ENCODE results near the gene MAN1C1.
"Not testable (repeated sequence)": the region's sequence is repeated elsewhere in the genome, so short reads cannot be mapped to it uniquely, and the experiment has no call there.

The MAN1C1 gene

DNA sequence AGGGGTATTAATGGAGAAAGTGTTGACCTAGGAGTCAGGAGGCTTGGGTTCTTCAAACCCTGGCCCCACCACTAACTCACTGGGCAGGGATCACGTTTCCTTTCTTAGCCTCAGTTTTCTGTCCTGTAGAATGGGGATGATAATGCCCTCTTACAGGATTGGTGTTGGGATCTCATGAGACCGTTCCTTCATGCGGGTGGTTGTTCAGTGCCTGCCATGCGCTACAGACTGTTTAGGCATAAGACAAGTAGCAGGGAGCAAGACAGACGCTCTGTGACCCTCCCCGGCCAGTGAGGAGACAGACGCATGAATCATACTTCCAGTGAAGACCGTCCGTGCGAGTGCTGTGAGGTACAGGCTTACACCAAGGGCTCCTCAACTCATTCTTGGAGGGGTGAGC is 81.7 kb downstream of the MAN1C1 start:
- Histone ChIP-seq H3K27me3 (ENCODE audit: control insufficient read depth, insufficient read depth, low read length) (no peaks in the 10 kb centered on the region), H3K9me3 (ENCODE audit: control insufficient read depth, insufficient read depth, low read length) (no peaks in the 10 kb centered on the region), H3K36me3 (ENCODE audit: control insufficient read depth, insufficient read depth, low read length) (no peaks in the 10 kb centered on the region), H3K4me1 (ENCODE audit: control insufficient read depth, insufficient read depth, low read length) (peaks cover 2% of the 10 kb centered on the region), H3K27ac (ENCODE audit: low read length) (no peak overlapping the region), H3K4me3 (ENCODE audit: low read length) (no peak overlapping the region)
- no CpG with 5 or more reads among the region's 10 CpGs for WGBS (ENCODE audit: insufficient coverage, insufficient read length)
- no peak for DNase-seq (ENCODE audit: low read depth, low spot score)

DNA sequence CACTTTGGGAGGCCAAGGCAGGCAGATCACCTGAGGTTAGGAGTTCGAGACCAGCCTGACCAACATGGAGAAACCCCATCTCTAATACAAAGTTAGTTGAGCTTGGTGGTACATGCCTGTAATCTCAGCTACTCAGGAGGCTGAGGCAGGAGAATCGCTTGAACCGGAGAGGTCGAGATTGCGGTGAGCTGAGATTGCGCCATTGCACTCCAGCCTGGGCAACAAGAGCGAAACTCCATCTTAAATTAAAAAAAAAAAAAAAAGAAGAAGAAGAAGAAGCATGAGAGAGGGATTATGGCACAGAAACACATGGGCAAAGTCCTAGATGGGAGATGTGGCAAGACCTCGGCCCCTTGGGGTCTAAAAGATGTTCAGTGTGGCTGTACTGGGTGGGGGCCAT is 82.5 kb downstream of the MAN1C1 start:
- H3K36me3 ChIP-seq (ENCODE audit: control insufficient read depth, insufficient read depth, low read length); H3K27me3 ChIP-seq (ENCODE audit: control insufficient read depth, insufficient read depth, low read length); DNase-seq (ENCODE audit: low read depth, low spot score); H3K27ac ChIP-seq (ENCODE audit: low read length); H3K4me3 ChIP-seq (ENCODE audit: low read length); H3K9me3 ChIP-seq (ENCODE audit: control insufficient read depth, insufficient read depth, low read length); H3K4me1 ChIP-seq (ENCODE audit: control insufficient read depth, insufficient read depth, low read length): not testable (repeated sequence)
- no CpG with 5 or more reads among the region's 8 CpGs for WGBS (ENCODE audit: insufficient coverage, insufficient read length)

DNA sequence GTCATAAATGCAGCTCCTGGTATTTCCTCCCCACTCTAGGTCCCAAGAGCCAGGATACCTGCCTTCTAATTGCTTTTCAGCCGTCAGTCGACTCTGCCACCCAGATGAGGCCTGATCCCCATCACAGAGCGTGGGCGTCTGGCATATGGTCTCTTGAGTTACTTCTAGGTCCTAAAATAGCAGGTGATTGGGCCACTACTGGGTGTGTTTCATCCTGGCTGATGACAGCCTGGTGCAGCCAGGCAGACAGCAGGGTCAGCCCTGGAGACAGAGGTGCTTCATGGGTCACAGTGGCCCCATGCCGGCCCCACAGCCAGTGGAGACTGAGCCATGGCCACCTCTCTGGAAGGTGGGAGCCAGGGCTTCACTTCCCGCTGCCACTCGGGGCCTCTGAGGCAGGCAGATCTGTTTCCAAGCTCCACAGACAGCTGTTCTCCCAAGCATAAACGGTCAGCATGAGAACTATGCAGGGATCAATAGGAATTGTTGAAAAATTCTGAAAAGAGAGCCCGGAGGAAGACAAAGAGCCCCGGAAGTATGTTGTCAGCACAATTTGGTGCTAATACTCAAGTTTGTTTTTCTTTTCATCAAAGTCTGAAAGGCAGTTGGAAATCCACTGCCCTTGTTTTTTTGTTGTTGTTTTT is 83.0 kb downstream of the MAN1C1 start:
- no peak overlapping the region for H3K27ac ChIP-seq (ENCODE audit: low read length)
- no peak for DNase-seq (ENCODE audit: low read depth, low spot score)
- H3K9me3 ChIP-seq (ENCODE audit: control insufficient read depth, insufficient read depth, low read length): no peaks in the 10 kb centered on the region
- H3K36me3 ChIP-seq (ENCODE audit: control insufficient read depth, insufficient read depth, low read length): no peaks in the 10 kb centered on the region
- WGBS (ENCODE audit: insufficient coverage, insufficient read length): no CpG with 5 or more reads among the region's 10 CpGs
- no peaks in the 10 kb centered on the region for H3K27me3 ChIP-seq (ENCODE audit: control insufficient read depth, insufficient read depth, low read length)
- no peak overlapping the region for H3K4me3 ChIP-seq (ENCODE audit: low read length)
- peaks cover 2% of the 10 kb centered on the region for H3K4me1 ChIP-seq (ENCODE audit: control insufficient read depth, insufficient read depth, low read length)

DNA sequence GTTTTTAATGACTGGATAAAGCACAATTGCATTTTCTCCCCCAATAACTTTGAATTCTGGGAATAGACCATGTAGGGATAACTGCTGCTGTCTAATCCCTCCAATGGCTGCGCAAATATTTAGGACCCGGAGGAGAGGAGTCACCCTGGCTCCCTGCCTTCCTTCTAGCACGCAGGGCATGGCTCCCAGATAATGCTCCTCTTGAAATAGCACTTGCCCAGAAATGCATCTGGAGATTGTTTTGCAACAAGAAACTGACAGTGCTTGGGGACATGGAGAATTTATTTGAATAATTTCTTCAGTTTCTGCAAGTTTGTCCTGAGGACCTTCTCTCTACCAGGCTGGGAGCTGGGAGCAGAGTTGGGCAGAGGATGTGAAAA is 83.5 kb downstream of the MAN1C1 start:
- no peaks in the 10 kb centered on the region for H3K27me3 ChIP-seq (ENCODE audit: control insufficient read depth, insufficient read depth, low read length)
- no peaks in the 10 kb centered on the region for H3K9me3 ChIP-seq (ENCODE audit: control insufficient read depth, insufficient read depth, low read length)
- WGBS (ENCODE audit: insufficient coverage, insufficient read length): no CpG with 5 or more reads among the region's 3 CpGs
- DNase-seq (ENCODE audit: low read depth, low spot score): no peak
- H3K4me3 ChIP-seq (ENCODE audit: low read length): no peak overlapping the region
- H3K4me1 ChIP-seq (ENCODE audit: control insufficient read depth, insufficient read depth, low read length): peaks cover 2% of the 10 kb centered on the region
- H3K36me3 ChIP-seq (ENCODE audit: control insufficient read depth, insufficient read depth, low read length): no peaks in the 10 kb centered on the region
- H3K27ac ChIP-seq (ENCODE audit: low read length): no peak overlapping the region

DNA sequence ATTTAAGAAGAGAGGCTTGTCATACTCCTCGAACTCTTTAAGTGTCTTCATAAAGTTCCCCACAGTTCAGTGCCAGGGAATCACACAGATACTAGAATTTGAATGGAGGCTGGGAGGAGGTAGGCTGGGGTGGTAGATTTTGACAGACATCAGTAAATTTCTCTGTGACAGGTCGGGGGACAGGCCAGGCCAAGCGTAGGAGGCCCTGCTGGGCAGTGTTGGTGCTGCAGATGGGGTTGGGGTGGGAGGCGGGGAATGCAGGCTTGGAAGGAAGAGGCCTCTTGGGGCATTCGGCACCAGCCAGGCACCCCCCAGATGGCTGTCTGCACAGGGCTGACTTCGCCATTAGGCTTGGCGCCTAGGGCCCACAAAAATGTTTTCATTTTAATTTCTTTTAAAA is 84.0 kb downstream of the MAN1C1 start:
- DNase-seq (ENCODE audit: low read depth, low spot score): no peak

DNA sequence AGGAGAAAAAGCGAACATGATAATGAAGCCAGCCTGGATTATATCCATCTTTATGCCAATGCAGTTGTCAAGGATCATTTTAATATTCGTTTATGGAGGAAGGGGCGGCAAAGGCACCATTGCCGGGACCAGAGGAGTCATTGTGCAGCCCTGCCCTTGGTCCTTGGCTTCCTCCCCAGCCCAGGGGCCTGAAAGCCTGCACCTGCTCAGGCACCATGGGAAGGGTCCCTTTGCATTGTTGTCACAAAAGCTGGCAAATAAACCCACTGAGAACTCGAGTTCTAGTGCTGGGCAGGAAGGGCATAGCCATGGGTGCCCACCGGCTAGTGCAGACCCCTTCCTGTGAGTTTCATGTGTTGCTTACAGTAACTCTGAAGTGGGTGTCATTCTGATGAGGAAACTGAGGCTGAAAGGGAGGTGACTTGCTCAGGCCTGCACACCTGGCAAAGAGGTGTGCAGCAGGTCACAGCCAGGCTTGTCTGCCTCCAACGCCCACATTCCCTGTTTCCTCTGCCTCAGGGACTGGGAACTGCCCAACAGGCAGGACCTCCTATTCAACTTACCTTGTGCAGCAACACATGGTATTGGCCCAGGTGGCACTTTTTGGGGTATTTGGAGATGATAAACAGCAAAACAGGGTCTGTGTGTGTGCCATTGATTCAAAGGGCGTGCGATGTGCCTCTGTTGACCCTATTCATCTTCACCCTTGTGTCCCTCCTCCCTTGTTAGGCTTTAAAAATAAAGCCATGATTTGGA is 84.6 kb downstream of the MAN1C1 start:
- Histone ChIP-seq H3K4me1 (ENCODE audit: control insufficient read depth, insufficient read depth, low read length) (peaks cover 2% of the 10 kb centered on the region; the same call in 1 of the 2 replicates), H3K27ac (ENCODE audit: low read length) (no peak overlapping the region), H3K27me3 (ENCODE audit: control insufficient read depth, insufficient read depth, low read length) (no peaks in the 10 kb centered on the region), H3K9me3 (ENCODE audit: control insufficient read depth, insufficient read depth, low read length) (no peaks in the 10 kb centered on the region), H3K36me3 (ENCODE audit: control insufficient read depth, insufficient read depth, low read length) (no peaks in the 10 kb centered on the region), H3K4me3 (ENCODE audit: low read length) (no peak overlapping the region)
- WGBS (ENCODE audit: insufficient coverage, insufficient read length): no CpG with 5 or more reads among the region's 9 CpGs
- no peak for DNase-seq (ENCODE audit: low read depth, low spot score)

More for the DNA sequence above, 84.0 kb downstream of the MAN1C1 start:
- WGBS (ENCODE audit: insufficient coverage, insufficient read length): no CpG with 5 or more reads among the region's 7 CpGs
- H3K27me3 ChIP-seq (ENCODE audit: control insufficient read depth, insufficient read depth, low read length): no peaks in the 10 kb centered on the region
- H3K27ac ChIP-seq (ENCODE audit: low read length): no peak overlapping the region
- H3K36me3 ChIP-seq (ENCODE audit: control insufficient read depth, insufficient read depth, low read length): no peaks in the 10 kb centered on the region
- no peaks in the 10 kb centered on the region for H3K9me3 ChIP-seq (ENCODE audit: control insufficient read depth, insufficient read depth, low read length)
- no peak overlapping the region for H3K4me3 ChIP-seq (ENCODE audit: low read length)
- peaks cover 2% of the 10 kb centered on the region; the same call in 1 of the 2 replicates for H3K4me1 ChIP-seq (ENCODE audit: control insufficient read depth, insufficient read depth, low read length)

DNA sequence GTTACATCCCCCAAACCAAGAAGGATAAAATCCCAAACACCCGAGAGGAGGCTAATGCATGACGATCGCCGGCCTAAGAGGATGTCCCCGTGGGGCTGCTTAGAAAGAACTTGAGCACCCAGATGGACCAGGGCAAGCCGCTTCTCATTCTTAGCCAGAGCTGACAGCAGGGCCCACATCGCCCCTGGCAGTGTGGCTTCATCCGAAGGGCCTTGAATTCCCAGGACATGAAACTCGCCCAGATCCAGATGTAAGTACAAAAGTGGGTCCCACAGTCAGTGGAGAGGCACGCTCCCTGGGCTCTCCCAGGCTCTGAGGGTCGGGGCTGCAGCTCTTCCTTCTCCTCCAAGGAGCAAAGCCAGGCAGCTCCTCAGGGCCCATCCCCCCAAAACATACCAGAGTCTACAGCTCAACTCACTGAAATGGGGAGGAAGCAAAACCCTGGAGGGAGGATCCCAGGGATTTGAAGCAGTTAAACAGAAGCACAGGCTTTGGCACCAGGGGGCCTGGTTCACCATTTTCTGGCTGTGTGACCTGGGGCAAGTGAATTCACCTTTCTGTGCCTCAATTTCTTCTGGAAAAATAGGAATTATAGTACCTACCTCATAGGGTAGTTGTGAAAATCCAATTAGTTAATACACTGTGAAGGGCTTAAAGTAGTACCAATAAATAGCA is 85.6 kb downstream of the MAN1C1 start:
- Histone ChIP-seq H3K4me1 (ENCODE audit: control insufficient read depth, insufficient read depth, low read length) (peaks cover 5% of the 10 kb centered on the region), H3K27me3 (ENCODE audit: control insufficient read depth, insufficient read depth, low read length) (no peaks in the 10 kb centered on the region), H3K9me3 (ENCODE audit: control insufficient read depth, insufficient read depth, low read length) (no peaks in the 10 kb centered on the region), H3K4me3 (ENCODE audit: low read length) (no peak overlapping the region), H3K36me3 (ENCODE audit: control insufficient read depth, insufficient read depth, low read length) (no peaks in the 10 kb centered on the region), H3K27ac (ENCODE audit: low read length) (no peak overlapping the region)
- no peak for DNase-seq (ENCODE audit: low read depth, low spot score)
- WGBS (ENCODE audit: insufficient coverage, insufficient read length): no CpG with 5 or more reads among the region's 11 CpGs

DNA sequence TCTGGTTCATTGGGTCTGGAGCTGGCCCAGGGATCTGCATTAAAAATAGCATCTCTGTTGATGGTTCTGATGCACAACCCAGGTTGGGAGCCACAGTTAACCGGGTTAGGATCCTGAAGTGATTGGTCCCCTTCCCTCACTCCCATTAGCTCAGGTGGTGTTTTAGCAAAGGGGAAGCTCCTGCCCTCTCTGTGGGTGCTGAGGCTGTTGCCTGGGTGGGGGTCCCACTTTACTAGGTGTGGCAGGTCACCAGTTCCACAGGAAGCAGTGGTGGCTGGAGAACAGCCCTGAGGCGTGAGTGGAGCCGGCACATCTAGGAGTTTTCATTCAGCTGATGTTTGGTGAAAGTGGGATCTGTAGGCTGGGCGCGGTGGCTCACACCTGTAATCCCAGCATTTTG is 86.5 kb downstream of the MAN1C1 start:
- no CpG with 5 or more reads among the region's 5 CpGs for WGBS (ENCODE audit: insufficient coverage, insufficient read length)
- no peak for DNase-seq (ENCODE audit: low read depth, low spot score)
- Histone ChIP-seq H3K27me3 (ENCODE audit: control insufficient read depth, insufficient read depth, low read length) (no peaks in the 10 kb centered on the region), H3K36me3 (ENCODE audit: control insufficient read depth, insufficient read depth, low read length) (no peaks in the 10 kb centered on the region), H3K27ac (ENCODE audit: low read length) (no peak overlapping the region), H3K4me3 (ENCODE audit: low read length) (no peak overlapping the region), H3K4me1 (ENCODE audit: control insufficient read depth, insufficient read depth, low read length) (peaks cover 9% of the 10 kb centered on the region), H3K9me3 (ENCODE audit: control insufficient read depth, insufficient read depth, low read length) (no peaks in the 10 kb centered on the region)

DNA sequence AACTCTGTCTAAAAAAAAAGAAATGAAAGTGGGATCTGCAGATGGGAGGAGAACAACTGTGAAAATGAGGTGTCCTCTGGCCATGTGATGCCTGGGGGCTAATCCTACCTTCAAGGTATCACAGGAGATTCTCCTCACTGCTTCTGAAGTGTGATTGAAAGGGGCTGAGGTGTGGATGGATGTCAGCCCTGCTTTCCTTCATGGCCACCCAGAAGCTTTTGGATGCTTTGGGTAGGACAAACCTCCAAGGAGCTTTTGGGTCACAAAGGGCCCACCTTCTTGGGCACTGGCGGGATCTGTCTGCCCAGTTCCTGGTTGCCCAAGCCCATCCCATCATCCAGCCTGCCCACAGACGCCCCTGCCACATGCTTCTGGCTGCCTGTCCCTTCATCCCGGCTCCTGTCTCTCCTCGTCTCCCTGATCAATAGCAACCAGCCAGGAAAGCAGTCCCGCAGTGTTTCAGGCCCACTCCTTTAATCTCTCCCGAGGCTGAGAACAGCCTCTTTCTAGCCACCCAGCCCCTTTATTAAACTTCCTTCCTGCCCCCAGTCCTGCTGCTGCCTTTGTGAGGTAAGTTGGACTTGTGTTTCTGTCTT is 87.2 kb downstream of the MAN1C1 start:
- DNase-seq (ENCODE audit: low read depth, low spot score): no peak
- H3K9me3 ChIP-seq (ENCODE audit: control insufficient read depth, insufficient read depth, low read length): no peaks in the 10 kb centered on the region
- WGBS (ENCODE audit: insufficient coverage, insufficient read length): no CpG with 5 or more reads among the region's 6 CpGs
- no peaks in the 10 kb centered on the region for H3K27me3 ChIP-seq (ENCODE audit: control insufficient read depth, insufficient read depth, low read length)
- no peak overlapping the region for H3K27ac ChIP-seq (ENCODE audit: low read length)
- no peak overlapping the region for H3K4me3 ChIP-seq (ENCODE audit: low read length)
- no peaks in the 10 kb centered on the region for H3K36me3 ChIP-seq (ENCODE audit: control insufficient read depth, insufficient read depth, low read length)
- peaks cover 9% of the 10 kb centered on the region for H3K4me1 ChIP-seq (ENCODE audit: control insufficient read depth, insufficient read depth, low read length)

DNA sequence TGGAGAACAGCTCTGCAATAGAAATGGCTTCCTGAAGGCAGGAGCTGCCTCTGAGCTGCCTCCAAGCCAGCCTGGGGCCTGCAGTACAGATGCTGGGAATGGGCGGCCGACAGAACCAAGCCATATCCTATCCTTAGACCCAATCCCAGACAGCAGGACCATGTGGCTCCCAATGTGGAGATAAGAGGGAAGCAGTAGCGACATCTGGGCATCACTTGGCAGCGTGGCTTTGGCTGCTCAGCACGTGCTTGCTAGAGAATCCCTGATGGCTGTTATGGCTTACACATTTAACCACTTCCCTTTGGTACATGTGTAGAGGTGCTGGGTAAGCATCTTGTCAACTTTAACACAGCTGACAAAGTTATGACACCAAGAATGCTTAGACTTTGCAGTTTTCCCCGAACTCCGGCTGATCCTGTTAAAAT is 87.7 kb downstream of the MAN1C1 start:
- no peaks in the 10 kb centered on the region for H3K36me3 ChIP-seq (ENCODE audit: control insufficient read depth, insufficient read depth, low read length)
- no peak overlapping the region for H3K27ac ChIP-seq (ENCODE audit: low read length)
- WGBS (ENCODE audit: insufficient coverage, insufficient read length): no CpG with 5 or more reads among the region's 7 CpGs
- no peaks in the 10 kb centered on the region for H3K27me3 ChIP-seq (ENCODE audit: control insufficient read depth, insufficient read depth, low read length)
- H3K4me3 ChIP-seq (ENCODE audit: low read length): no peak overlapping the region
- no peak for DNase-seq (ENCODE audit: low read depth, low spot score)
- no peaks in the 10 kb centered on the region for H3K9me3 ChIP-seq (ENCODE audit: control insufficient read depth, insufficient read depth, low read length)
- peaks cover 9% of the 10 kb centered on the region for H3K4me1 ChIP-seq (ENCODE audit: control insufficient read depth, insufficient read depth, low read length)
